IPS-11a (cell line): ENCODE measurements around the gene OVAAL.

Experiments used
- H3K4me3 ChIP-seq: one replicate; pipeline ENCODE4 v1.5.1; 2013; ENCODE audit warnings: low read depth, low read length, control low read depth

The OVAAL gene

GRCh38 chr1:180558664-180559063 lies at the start of gene OVAAL:
Gene OVAAL (plus strand): TSS chr1:180558964.
- no peak within 1 kb of the TSS for H3K4me3 ChIP-seq

- H3K4me3 ChIP-seq = no peak overlapping the region
These were observed 47.9 kb upstream of the OVAAL start for GRCh38 chr1:180510882-180511281.

GRCh38 chr1:180513531-180513930 lies 45.2 kb upstream of the OVAAL start:
- no peak overlapping the region for H3K4me3 ChIP-seq

- no peak overlapping the region for H3K4me3 ChIP-seq
These were observed 43.4 kb upstream of the OVAAL start for GRCh38 chr1:180515364-180515763.

- no peak overlapping the region for H3K4me3 ChIP-seq
These were observed 42.8 kb upstream of the OVAAL start for GRCh38 chr1:180515857-180516388.

GRCh38 chr1:180519846-180520245 lies 38.9 kb upstream of the OVAAL start:
- H3K4me3 ChIP-seq = no peak overlapping the region

- H3K4me3 ChIP-seq = no peak overlapping the region
These were observed 37.1 kb upstream of the OVAAL start for GRCh38 chr1:180521474-180522212.

GRCh38 chr1:180522213-180522515 lies 36.6 kb upstream of the OVAAL start:
- H3K4me3 ChIP-seq = no peak overlapping the region

GRCh38 chr1:180524160-180524914 lies 34.4 kb upstream of the OVAAL start:
- no peak overlapping the region for H3K4me3 ChIP-seq

- H3K4me3 ChIP-seq = no peak overlapping the region
These were observed 33.6 kb upstream of the OVAAL start for GRCh38 chr1:180524915-180525714.

- no peak overlapping the region for H3K4me3 ChIP-seq
These were observed 33.1 kb upstream of the OVAAL start for GRCh38 chr1:180525715-180526039.

- no peak overlapping the region for H3K4me3 ChIP-seq
These were observed 31.6 kb upstream of the OVAAL start for GRCh38 chr1:180527101-180527669.

GRCh38 chr1:180528868-180529470 lies 29.8 kb upstream of the OVAAL start:
- H3K4me3 ChIP-seq = no peak overlapping the region

GRCh38 chr1:180530501-180530900 lies 28.3 kb upstream of the OVAAL start:
- no peak overlapping the region for H3K4me3 ChIP-seq

GRCh38 chr1:180532854-180533253 lies 25.9 kb upstream of the OVAAL start:
- H3K4me3 ChIP-seq = no peak overlapping the region

- H3K4me3 ChIP-seq = no peak overlapping the region
These were observed 25.3 kb upstream of the OVAAL start for GRCh38 chr1:180533266-180533987.

GRCh38 chr1:180534214-180534613 lies 24.6 kb upstream of the OVAAL start:
- no peak overlapping the region for H3K4me3 ChIP-seq

- no peak overlapping the region for H3K4me3 ChIP-seq
These were observed 23.3 kb upstream of the OVAAL start for GRCh38 chr1:180535418-180535999.

GRCh38 chr1:180536821-180537372 lies 21.9 kb upstream of the OVAAL start:
- H3K4me3 ChIP-seq = no peak overlapping the region

GRCh38 chr1:180539136-180539535 lies 19.6 kb upstream of the OVAAL start:
- H3K4me3 ChIP-seq = no peak overlapping the region
